HUDEP-2 (cell line): ENCODE data around the gene TPRA1.
"Not testable (repeated sequence)": the region's sequence is repeated elsewhere in the genome, so short reads cannot be mapped to it uniquely, and the experiment has no call there.

Experiments used
- DNase-seq, 76 experiments: peaks; one replicate each; lab custom pipeline; 2025; ENCODE audit not compliant: unreplicated experiment in 76 of 76; lab: John Stamatoyannopoulos, UW

The TPRA1 gene

GRCh38 chr3:127616836-127617605 lies 26.5 kb upstream of the TPRA1 start:
- no peak for DNase-seq

- DNase-seq, result no peak
Measured at GRCh38 chr3:127615631-127616305, 25.2 kb upstream of the TPRA1 start.

- no peak for DNase-seq
Measured at GRCh38 chr3:127614928-127615589, 24.5 kb upstream of the TPRA1 start.

DNA sequence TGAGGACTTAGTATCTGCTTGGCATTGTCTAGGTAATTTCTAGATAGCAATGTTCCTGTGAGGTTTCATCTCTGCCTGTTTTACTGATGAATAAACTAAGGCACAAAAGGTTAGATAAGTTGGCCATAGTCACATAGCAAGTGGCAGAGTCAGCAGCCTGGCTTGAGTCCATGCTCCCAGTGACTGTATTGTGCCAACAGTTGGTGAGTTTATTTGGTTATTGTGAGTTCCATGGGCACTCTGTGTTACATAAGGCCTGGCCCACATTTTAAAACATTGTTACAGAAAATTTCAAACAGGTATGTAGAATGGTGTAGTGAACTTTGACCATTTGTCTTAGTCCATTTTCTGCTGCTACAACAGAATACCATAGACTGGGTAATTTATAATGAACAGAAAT lies 22.9 kb upstream of the TPRA1 start:
- no peak for DNase-seq

DNA sequence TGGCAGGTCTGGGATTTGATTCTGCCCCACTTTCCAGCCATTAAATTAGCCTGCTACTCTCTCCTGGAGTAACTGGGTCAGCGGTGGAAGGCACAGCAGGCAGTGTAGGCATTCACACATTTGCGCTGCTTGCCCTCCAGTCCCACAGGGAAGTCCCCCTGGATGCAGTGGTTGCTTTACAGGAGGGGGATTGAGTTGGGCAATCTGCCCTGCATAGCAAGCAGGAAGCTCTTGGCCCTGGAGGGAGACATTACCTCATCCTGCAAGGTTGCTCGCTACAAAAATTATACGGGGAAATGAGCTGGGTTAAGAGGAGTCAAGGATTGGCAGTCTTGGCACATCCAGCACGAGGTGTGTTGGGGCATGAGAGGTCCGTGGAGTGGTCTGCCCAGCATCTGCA lies 22.4 kb upstream of the TPRA1 start:
- no peak for DNase-seq

GRCh38 chr3:127611251-127611650 lies 20.7 kb upstream of the TPRA1 start:
- DNase-seq, result no peak

- no peak for DNase-seq
Measured at GRCh38 chr3:127610105-127610504, 19.6 kb upstream of the TPRA1 start.

GRCh38 chr3:127608362-127608718 lies 17.8 kb upstream of the TPRA1 start:
- DNase-seq, result no peak

GRCh38 chr3:127607675-127608361 lies 17.3 kb upstream of the TPRA1 start:
- DNase-seq, result peak in 1 of 76 experiments; percentile 9

DNA sequence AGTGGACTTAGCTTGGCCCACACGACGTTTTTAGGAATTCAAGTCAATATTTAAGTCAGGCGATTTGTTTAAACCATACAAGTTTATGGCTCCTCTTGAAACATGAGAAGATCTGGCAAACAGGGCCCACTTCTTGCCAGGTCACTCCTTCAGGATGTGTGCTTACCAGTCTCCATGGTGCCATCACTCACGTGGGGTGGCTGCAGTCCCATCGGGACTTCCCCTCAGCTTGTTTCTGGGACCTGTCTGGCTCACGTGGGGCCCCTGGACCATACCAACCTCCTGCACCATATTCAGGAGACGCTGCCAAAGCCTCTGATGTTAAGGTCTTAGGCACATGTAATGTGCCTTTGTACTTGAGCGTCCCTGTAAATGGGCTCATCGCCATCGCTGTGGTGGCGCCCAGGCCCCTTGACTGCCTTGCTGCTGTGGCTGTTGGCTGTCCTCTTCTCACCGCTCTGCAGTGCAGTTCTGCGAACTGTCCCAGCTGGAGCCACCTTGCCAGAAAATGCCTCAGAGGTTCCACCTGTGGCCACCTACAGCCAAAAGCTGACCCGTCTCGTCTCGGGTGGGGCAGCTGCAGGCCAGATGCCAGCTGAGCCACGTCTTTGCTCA lies 16.6 kb upstream of the TPRA1 start:
- no peak for DNase-seq

GRCh38 chr3:127606086-127606805 lies 15.7 kb upstream of the TPRA1 start:
- DNase-seq, result no peak

DNA sequence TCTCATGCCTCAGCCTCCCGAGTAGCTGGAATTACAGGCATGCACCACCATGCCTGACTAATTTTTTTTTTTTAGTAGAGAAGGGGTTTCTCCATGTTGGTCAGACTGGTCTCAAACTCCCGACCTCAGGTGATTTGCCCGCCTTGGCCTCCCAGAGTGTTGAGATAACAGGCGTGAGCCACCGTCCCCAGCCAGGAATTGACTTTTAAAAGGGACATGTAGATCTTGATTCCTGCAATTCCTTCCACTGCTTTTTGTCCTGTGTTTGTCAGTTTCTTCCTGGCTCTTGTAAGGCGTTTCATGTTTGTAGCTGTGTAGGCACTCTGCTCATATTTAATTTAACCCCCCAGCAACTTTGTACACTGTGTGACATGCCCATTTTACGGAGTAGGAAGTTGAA lies 15.0 kb upstream of the TPRA1 start:
- not testable (repeated sequence) for DNase-seq

GRCh38 chr3:127604546-127605165 lies 14.1 kb upstream of the TPRA1 start:
- no peak for DNase-seq

- DNase-seq, result no peak
Measured at GRCh38 chr3:127604035-127604434, 13.5 kb upstream of the TPRA1 start.

DNA sequence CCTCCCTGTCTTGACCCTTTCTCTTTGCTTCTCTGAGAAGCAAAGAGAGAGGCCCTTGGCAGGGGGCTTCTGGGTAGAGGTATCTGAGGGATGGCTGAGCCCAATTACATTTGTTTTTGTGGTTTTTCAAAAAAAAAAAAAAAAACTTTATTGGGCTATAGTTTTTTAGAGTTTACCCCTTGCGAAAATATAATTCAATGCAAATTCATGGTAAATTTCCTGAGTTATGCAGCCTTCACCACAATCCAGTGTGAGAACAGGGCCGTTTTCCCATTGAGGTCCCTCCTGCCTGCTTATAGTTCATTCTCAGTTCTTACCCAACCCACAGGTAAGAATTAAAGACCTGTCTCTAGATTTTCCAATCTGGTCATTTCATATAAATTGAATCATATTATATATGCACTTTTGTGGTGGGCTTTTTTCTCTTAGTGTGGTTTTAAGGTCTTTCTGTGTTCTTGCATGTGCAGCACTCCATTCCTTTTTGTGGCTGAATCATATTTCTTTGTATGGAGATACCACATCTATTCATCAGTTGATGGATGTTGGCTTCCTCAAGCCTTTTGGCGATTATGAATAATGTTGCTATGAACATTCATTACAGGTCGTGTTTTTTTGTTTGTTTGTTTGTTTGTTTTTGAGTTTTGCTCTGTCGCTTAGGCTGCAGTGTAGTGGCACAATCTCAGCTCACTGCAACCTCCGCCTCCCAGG lies 10.4 kb upstream of the TPRA1 start:
- no peak for DNase-seq

DNA sequence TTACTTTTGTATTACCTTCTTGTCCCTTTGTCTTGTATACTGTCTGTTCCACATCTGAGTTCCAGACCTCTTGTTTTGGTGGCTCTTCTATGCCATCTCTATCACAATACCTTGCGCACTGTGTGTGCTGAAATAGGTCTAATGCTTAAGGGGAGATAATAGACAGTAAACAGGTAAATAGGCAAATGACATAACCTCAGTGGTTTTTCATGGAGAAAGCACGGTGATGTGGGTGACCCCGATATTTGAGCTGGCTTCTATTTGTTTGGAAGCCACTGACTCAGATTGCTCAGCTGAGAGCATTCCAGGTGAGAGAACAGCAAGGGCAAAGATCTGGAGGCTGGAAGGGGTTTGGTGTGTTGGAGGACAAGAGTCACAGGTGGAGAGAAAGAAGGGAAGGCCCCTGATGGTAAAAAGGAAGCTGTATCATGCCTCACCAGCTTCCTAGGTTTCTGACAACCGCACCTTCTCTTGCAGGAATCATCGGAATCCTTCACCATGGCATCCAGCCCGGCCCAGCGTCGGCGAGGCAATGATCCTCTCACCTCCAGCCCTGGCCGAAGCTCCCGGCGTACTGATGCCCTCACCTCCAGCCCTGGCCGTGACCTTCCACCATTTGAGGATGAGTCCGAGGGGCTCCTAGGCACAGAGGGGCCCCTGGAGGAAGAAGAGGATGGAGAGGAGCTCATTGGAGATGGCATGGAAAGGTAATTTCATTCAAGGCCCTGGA lies 8.5 kb upstream of the TPRA1 start:
- peak in 1 of 76 experiments; percentile 9 for DNase-seq

GRCh38 chr3:127597020-127597771 lies 6.7 kb upstream of the TPRA1 start:
- DNase-seq, result no peak

DNA sequence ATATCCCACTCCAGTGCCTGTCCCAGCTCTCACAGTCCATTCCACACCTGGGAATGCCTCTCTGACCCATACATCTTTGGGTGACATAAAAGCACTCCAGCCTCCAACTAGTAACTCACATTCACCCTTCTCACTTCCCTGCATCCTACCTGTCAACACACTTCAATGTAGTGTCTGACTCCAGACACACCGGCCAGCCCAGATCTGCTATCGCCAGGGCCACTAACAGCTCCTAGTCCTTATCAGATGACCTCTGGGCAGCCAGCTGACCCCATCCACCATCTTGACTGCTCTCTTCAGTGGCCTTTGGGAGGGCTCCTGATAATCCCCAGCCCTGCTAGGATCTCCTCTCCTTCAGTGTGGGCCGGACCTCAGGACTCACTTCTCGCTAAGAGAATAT lies 4.8 kb upstream of the TPRA1 start:
- no peak for DNase-seq
